Measurements from ENCODE around the gene PAX2.

DNA sequence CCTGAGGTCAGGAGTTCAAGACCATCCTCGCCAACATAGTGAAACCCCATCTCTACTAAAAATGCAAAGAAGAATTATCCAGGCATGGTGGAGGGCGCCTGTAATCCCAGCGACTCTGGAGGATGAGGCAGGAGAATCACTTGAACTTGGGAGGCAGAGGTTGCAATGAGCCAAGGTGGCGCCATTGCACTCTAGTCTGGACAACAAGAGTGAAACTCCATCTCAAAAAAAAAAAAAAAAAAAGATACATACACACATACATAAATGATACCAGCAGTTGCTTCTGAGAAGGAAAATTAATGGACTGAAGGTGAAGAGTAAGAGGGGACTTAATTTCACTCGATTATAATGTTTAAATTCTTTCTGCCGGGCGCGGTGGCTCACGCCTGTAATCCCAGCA is 40.2 kb upstream of the PAX2 start:
- TF ChIP-seq, protein P1, sequence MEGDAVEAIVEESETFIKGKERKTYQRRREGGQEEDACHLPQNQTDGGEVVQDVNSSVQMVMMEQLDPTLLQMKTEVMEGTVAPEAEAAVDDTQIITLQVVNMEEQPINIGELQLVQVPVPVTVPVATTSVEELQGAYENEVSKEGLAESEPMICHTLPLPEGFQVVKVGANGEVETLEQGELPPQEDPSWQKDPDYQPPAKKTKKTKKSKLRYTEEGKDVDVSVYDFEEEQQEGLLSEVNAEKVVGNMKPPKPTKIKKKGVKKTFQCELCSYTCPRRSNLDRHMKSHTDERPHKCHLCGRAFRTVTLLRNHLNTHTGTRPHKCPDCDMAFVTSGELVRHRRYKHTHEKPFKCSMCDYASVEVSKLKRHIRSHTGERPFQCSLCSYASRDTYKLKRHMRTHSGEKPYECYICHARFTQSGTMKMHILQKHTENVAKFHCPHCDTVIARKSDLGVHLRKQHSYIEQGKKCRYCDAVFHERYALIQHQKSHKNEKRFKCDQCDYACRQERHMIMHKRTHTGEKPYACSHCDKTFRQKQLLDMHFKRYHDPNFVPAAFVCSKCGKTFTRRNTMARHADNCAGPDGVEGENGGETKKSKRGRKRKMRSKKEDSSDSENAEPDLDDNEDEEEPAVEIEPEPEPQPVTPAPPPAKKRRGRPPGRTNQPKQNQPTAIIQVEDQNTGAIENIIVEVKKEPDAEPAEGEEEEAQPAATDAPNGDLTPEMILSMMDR (IDR thresholded peaks at IDR 0.05; ENCODE audit: insufficient read depth, low read length) = no peak
- TF ChIP-seq POLR2AphosphoS5 (IDR thresholded peaks at IDR 0.05; ENCODE audit: low read depth) = no peak
